Aorta (tissue), 5 donors: ENCODE measurements around the gene ELN. TPM values are rescaled to one million over a fixed set of nuclear protein-coding genes. Genes with fewer than 3 reads are reported as not detected.

ENCODE experiments used
- ATAC-seq: fragments of 200-7000 bp; cut with Tn5 transposase; one replicate; pipeline ENCODE4 v1.9.1; 2022; ENCODE audit warnings: moderate library complexity; ENCODE audit not compliant: low FRiP score
- DNase-seq, 2 donors: peaks; one replicate each; pipeline ENCODE4 v3.0.0-alpha.2; 2020
- H3K27ac ChIP-seq, 2 donors: one replicate each; pipeline ENCODE4 v1.5.1; 2013; ENCODE audit warnings: low read length in 2 of 2, mild to moderate bottlenecking in 2 of 2, moderate library complexity in 2 of 2, control low read depth in 1 of 2, inconsistent platforms in 1 of 2, low read depth in 1 of 2
- H3K27me3 ChIP-seq, 2 donors: one replicate each; pipeline ENCODE4 v1.6.1; 2013; ENCODE audit warnings: control low read depth in 1 of 2, low read length in 1 of 2, mild to moderate bottlenecking in 1 of 2, moderate library complexity in 1 of 2; ENCODE audit not compliant: insufficient read depth in 2 of 2, control insufficient read depth in 1 of 2
- H3K36me3 ChIP-seq, 2 donors: one replicate each; pipeline ENCODE4 v1.6.1; 2013; ENCODE audit warnings: control low read depth in 1 of 2, low read length in 1 of 2, mild to moderate bottlenecking in 1 of 2; ENCODE audit not compliant: insufficient read depth in 2 of 2, control insufficient read depth in 1 of 2
- H3K4me1 ChIP-seq, 2 donors: one replicate each; pipeline ENCODE4 v1.6.1; 2013; ENCODE audit warnings: low read length in 2 of 2, control low read depth in 1 of 2, mild to moderate bottlenecking in 1 of 2, moderate library complexity in 1 of 2; ENCODE audit not compliant: insufficient read depth in 2 of 2, control insufficient read depth in 1 of 2
- H3K4me3 ChIP-seq, 2 donors: one replicate each; pipeline ENCODE4 v1.5.1; 2013; ENCODE audit warnings: low read length in 2 of 2, control low read depth in 1 of 2, mild to moderate bottlenecking in 1 of 2
- H3K9me3 ChIP-seq: one replicate; pipeline ENCODE4 v1.6.1; 2013; ENCODE audit warnings: mild to moderate bottlenecking, low read length; ENCODE audit not compliant: control insufficient read depth
- WGBS, 2 donors: extraction: QIAGEN DNeasy Blood & Tissue Kit; methylation state at CpG; one replicate each; pipeline ENCODE4 v1.1.7; 2013; 5-methylcytosine and 5-hydroxymethylcytosine counted together
- intact Hi-C, 2 donors: fragments of 100-400 bp; cut with DNase I; formaldehyde crosslinking; loops; one replicate each; pipeline versions ENCODE4 v1.14.2 to v1.15.0; 2022
- polyA plus RNA-seq, 2 donors: library from polyadenylated mRNA; stranded (reverse); fragments of 200-250 nt; gene quantifications; one replicate each; pipeline ENCODE4 v1.2.3, GENCODE V29; 2013
- total RNA-seq, 2 donors: library from RNA; stranded (reverse); fragmentation: NEBNext Ultra II Directional; extraction: Animal tissue kit (Norgen Biotek cat#: 25700); gene quantifications; one replicate each; pipeline ENCODE4 v1.2.1, GENCODE V29; 2021
- donor health status: healthy with polysubstance abuse.
- donor health status: Bipolar disorder and iron deficiency.
- donor health status: DM: no; HTN: no; CAD: no.
- donor health status: DM: no; HTN: no; CAD: no.
- donor health status: DM: yes; HTN: yes; CAD: no.

ELN gene
- total and polyA plus RNA-seq, 4 donors = 262 to 1,097 (median 696) TPM

GRCh38 chr7:74038194-74038961 is 10.4 kb downstream of the ELN start:
- no peaks in the 10 kb centered on the region for H3K27me3 ChIP-seq
- no peak overlapping the region for H3K4me3 ChIP-seq
- DNase-seq (peak in 1 of 2 donors; percentile 65), ATAC-seq (peak; percentile 34)
- H3K36me3 ChIP-seq = peaks cover 0 to 14% of the 10 kb centered on the region in 2 donors
- H3K9me3 ChIP-seq = no peaks in the 10 kb centered on the region
- intact Hi-C loops = no loop called here
- WGBS, 2 donors = 31% methylated on average over 16 of the region's 16 CpGs
- H3K4me1 ChIP-seq = no peaks in the 10 kb centered on the region
- peak overlapping the region; percentile 12 to 79 for H3K27ac ChIP-seq

- H3K27ac ChIP-seq = peak overlapping the region; percentile 6 to 36
- peak in 1 of 2 donors; percentile 63 for DNase-seq
- ATAC-seq = no peak
- no peak overlapping the region for H3K4me3 ChIP-seq
- H3K9me3 ChIP-seq = no peaks in the 10 kb centered on the region
- WGBS, 2 donors = 11 to 12% methylated on average over 11 of the region's 11 CpGs
- intact Hi-C loops = no loop called here
- peaks cover 0 to 14% of the 10 kb centered on the region in 2 donors for H3K36me3 ChIP-seq
- no peaks in the 10 kb centered on the region for H3K4me1 ChIP-seq
- H3K27me3 ChIP-seq = no peaks in the 10 kb centered on the region
Measured at GRCh38 chr7:74039337-74039736, 11.4 kb downstream of the ELN start.

GRCh38 chr7:74040101-74040790 is 12.3 kb downstream of the ELN start:
- intact Hi-C loops = no loop called here
- H3K36me3 ChIP-seq = peaks cover 0 to 14% of the 10 kb centered on the region in 2 donors
- no peak for DNase-seq

DNA sequence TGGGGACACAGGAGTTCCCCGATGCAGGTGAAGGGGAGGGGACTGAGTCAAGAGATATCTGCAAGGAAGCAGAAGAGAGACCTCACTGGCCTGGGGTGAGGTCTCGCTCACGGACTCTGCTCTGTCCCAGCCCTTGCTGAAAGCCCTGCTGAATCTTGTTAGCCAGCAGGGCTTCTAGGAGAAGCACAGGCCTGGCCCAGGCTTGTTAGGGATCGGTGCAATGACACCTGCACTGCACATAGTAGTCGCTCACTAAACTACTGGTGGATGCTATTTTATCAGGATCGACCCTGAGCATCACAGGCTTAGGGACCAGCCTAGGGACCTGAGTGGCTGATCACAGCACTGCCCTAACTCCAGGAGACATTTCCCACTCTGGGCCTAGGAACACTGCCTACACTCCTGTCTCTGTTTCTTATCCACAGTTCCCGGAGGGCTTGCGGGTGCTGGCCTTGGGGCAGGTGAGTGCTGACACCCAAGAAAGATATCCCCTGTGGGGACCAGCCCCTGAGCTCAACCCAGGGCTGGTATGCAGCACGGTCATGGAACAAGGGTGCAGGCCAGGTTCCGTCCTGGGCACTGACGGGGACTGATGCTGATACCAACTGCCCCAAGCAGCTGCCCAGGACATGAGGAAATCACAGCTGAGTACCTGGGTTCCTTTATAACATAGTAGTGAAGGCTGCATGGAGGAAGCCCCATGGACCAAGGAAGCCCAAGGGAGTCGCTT is 13.0 kb downstream of the ELN start:
- H3K27ac ChIP-seq = peak overlapping the region; percentile 19 to 31

More at GRCh38 chr7:74040101-74040790, 12.3 kb downstream of the ELN start:
- no peaks in the 10 kb centered on the region for H3K4me1 ChIP-seq
- ATAC-seq = no peak
- H3K27me3 ChIP-seq = no peaks in the 10 kb centered on the region
- peak overlapping the region; percentile 19 to 31 for H3K27ac ChIP-seq
- H3K4me3 ChIP-seq = no peak overlapping the region
- H3K9me3 ChIP-seq = no peaks in the 10 kb centered on the region
- 19 to 25% methylated on average over 13 of the region's 13 CpGs for WGBS, 2 donors

DNA sequence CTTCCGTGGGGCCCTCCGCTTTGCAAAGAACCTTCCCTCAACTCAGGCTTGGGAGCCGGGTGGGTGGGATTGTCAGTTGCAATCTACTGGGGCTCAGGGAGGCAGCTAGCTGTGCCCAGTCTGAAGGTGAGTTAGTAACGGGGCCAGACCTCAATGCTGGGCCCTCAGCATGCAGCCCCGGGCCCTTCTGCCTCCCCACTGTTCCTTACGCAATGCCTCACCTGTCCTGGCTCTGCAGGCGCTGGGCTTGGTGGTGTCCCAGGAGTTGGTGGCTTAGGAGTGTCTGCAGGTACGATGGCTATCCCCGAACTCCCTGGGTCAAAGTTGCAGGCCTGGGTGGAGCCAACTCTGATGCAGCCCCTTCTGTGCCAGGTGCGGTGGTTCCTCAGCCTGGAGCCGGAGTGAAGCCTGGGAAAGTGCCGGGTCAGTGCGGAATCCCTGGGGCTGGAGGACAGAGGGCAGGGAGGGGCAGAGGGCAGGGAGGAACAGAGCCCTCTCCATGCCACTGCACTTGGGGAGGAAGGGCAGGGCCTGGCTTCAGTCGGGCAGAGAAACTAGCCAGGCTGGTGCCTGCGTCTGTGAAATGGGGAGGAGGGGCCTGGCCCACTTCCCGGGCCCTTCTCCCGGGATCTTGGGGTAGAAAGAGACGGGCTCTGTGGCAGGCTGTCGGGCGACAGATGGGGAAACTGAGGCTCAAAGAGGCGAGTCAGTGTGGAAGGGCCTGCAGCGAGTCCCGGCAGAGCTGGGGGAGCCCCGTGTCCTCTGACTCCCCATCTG is 15.0 kb downstream of the ELN start:
- Histone ChIP-seq H3K36me3 (peaks cover 0 to 16% of the 10 kb centered on the region in 2 donors), H3K4me1 (no peaks in the 10 kb centered on the region), H3K27ac (peak overlapping the region in 1 of 2 donors; percentile 30), H3K27me3 (no peaks in the 10 kb centered on the region), H3K9me3 (no peaks in the 10 kb centered on the region), H3K4me3 (no peak overlapping the region)
- ATAC-seq (no peak), DNase-seq (peak in 1 of 2 donors; percentile 74)
- WGBS, 2 donors = 27% methylated on average over 22 to 24 of the region's 24 CpGs
- intact Hi-C loops = no loop called here

More for the DNA sequence above, 13.0 kb downstream of the ELN start:
- Histone ChIP-seq H3K4me3 (no peak overlapping the region), H3K9me3 (no peaks in the 10 kb centered on the region), H3K27me3 (no peaks in the 10 kb centered on the region), H3K36me3 (peaks cover 0 to 15% of the 10 kb centered on the region in 2 donors), H3K4me1 (no peaks in the 10 kb centered on the region)
- WGBS, 2 donors = 40% methylated on average over 12 of the region's 12 CpGs
- no peak for ATAC-seq
- intact Hi-C loops = no loop called here
- no peak for DNase-seq

- Histone ChIP-seq H3K36me3 (peaks cover 0 to 14% of the 10 kb centered on the region in 2 donors), H3K27ac (peak overlapping the region in 1 of 2 donors; percentile 30), H3K9me3 (no peaks in the 10 kb centered on the region), H3K4me1 (no peaks in the 10 kb centered on the region), H3K27me3 (no peaks in the 10 kb centered on the region), H3K4me3 (no peak overlapping the region)
- intact Hi-C loops = no loop called here
- ATAC-seq (no peak), DNase-seq (no peak)
- WGBS, 2 donors = 18 to 27% methylated on average over 9 of the region's 9 CpGs
Measured at GRCh38 chr7:74043523-74043951, 15.6 kb downstream of the ELN start.

- Histone ChIP-seq H3K27me3 (no peaks in the 10 kb centered on the region), H3K27ac (peak overlapping the region in 1 of 2 donors; percentile 15), H3K36me3 (peaks cover 0 to 15% of the 10 kb centered on the region in 2 donors), H3K9me3 (no peaks in the 10 kb centered on the region), H3K4me3 (no peak overlapping the region), H3K4me1 (no peaks in the 10 kb centered on the region)
- ATAC-seq (peak; percentile 12), DNase-seq (peak in 1 of 2 donors; percentile 74)
- intact Hi-C loops = no loop called here
- 35 to 41% methylated on average over 20 of the region's 20 CpGs for WGBS, 2 donors
Measured at GRCh38 chr7:74044366-74045350, 16.7 kb downstream of the ELN start.
